Astrocyte (in vitro differentiated cells and primary cell): ENCODE data around the gene ARHGAP40. TPM values are rescaled to one million over a fixed set of nuclear protein-coding genes. Genes with fewer than 3 reads are reported as not detected.

Source experiments
- DNase-seq: peaks from one replicate; pipeline ENCODE4 v3.0.0-alpha.2; 2010; ENCODE audit warnings: low read depth
- FAIRE-seq: peaks from 2 replicates; lab custom pipeline; 2011; peaks lifted over from hg19 to GRCh38; lab: Jason Lieb, UNC
- H2AFZ ChIP-seq: 2 replicates; pipeline ENCODE4 v1.6.0; 2012; ENCODE audit warnings: low read depth, low read length, inconsistent platforms
- H3K27ac ChIP-seq: 2 replicates; pipeline ENCODE4 v1.5.1; 2011; ENCODE audit warnings: low read depth, low read length, inconsistent platforms
- H3K27me3 ChIP-seq: 2 replicates; pipeline ENCODE4 v1.6.0; 2011; ENCODE audit warnings: low read length, inconsistent platforms; ENCODE audit not compliant: insufficient read depth
- H3K36me3 ChIP-seq: 2 replicates; pipeline ENCODE4 v1.5.1; 2011; ENCODE audit warnings: low read length, inconsistent platforms; ENCODE audit not compliant: insufficient read depth
- H3K4me1 ChIP-seq: 2 replicates; pipeline ENCODE4 v1.5.1; 2011; ENCODE audit warnings: low read length, inconsistent platforms; ENCODE audit not compliant: insufficient read depth
- H3K4me2 ChIP-seq: 2 replicates; pipeline ENCODE4 v1.6.0; 2012; ENCODE audit warnings: low read length, inconsistent platforms
- H3K4me3 ChIP-seq: 2 replicates; pipeline ENCODE4 v1.5.1; 2011; ENCODE audit warnings: low read depth, mild to moderate bottlenecking, low read length, inconsistent platforms; ENCODE audit not compliant: insufficient read depth
- H3K79me2 ChIP-seq: 2 replicates; pipeline ENCODE4 v1.6.0; 2012; ENCODE audit warnings: mild to moderate bottlenecking, low read length, inconsistent platforms; ENCODE audit not compliant: insufficient read depth
- H3K9ac ChIP-seq: 2 replicates; pipeline ENCODE4 v1.6.0; 2012; ENCODE audit warnings: mild to moderate bottlenecking, low read length, inconsistent platforms
- H3K9me3 ChIP-seq: 2 replicates; pipeline ENCODE4 v1.5.1; 2012; ENCODE audit warnings: low read depth, mild to moderate bottlenecking, low read length, inconsistent platforms; ENCODE audit not compliant: insufficient read depth
- H4K20me1 ChIP-seq: 2 replicates; pipeline ENCODE4 v1.6.0; 2012; ENCODE audit warnings: low read length, inconsistent platforms; ENCODE audit not compliant: insufficient read depth
- H3K27ac Mint-ChIP-seq: one replicate; pipeline ENCODE4 v1.8.0; 2021; ENCODE audit warnings: mild to moderate bottlenecking, mixed read lengths; ENCODE audit not compliant: unreplicated experiment
- H3K27me3 Mint-ChIP-seq: one replicate; pipeline ENCODE4 v1.8.0; 2021; ENCODE audit warnings: low read depth, mixed read lengths; ENCODE audit not compliant: unreplicated experiment
- H3K36me3 Mint-ChIP-seq: one replicate; pipeline ENCODE4 v1.8.0; 2021; ENCODE audit warnings: low read depth, mixed read lengths; ENCODE audit not compliant: unreplicated experiment
- H3K4me1 Mint-ChIP-seq: one replicate; pipeline ENCODE4 v1.8.0; 2021; ENCODE audit warnings: low read depth, mixed read lengths; ENCODE audit not compliant: unreplicated experiment
- H3K4me3 Mint-ChIP-seq: one replicate; pipeline ENCODE4 v1.8.0; 2021; ENCODE audit warnings: mild to moderate bottlenecking, moderate library complexity, mixed read lengths; ENCODE audit not compliant: unreplicated experiment
- H3K9me3 Mint-ChIP-seq: one replicate; pipeline ENCODE4 v1.8.0; 2021; ENCODE audit warnings: mild to moderate bottlenecking, mixed read lengths; ENCODE audit not compliant: unreplicated experiment
- CTCF ChIP-seq: IDR thresholded peaks from 2 replicates; pipeline ENCODE4 v1.5.1; 2011; ENCODE audit warnings: low read depth, mild to moderate bottlenecking, inconsistent platforms, low read length, moderate library complexity; ENCODE audit not compliant: insufficient read depth
- EZH2 ChIP-seq: IDR thresholded peaks from 2 replicates; pipeline ENCODE4 v1.6.1; 2012; ENCODE audit warnings: mild to moderate bottlenecking, low read length, inconsistent platforms; ENCODE audit not compliant: insufficient read depth
- total RNA-seq: library from RNA; stranded (reverse); gene quantifications from 2 replicates; pipeline ENCODE4 v1.2.1, GENCODE V29; 2021

ARHGAP40 gene
- total RNA-seq, 1 donor from 2014 or later, result 0.27 TPM

- TF ChIP-seq CTCF (no peak), EZH2 (no peak)
- peaks cover 32% of the 10 kb centered on the region for H3K27me3 ChIP-seq
- H3K4me3 Mint-ChIP-seq, result no peak overlapping the region
- no peaks in the 10 kb centered on the region for H3K79me2 ChIP-seq
- H4K20me1 ChIP-seq, result peaks cover 3% of the 10 kb centered on the region
- H3K27me3 Mint-ChIP-seq, result no peaks in the 10 kb centered on the region
- peaks cover 3% of the 10 kb centered on the region for H3K9me3 Mint-ChIP-seq
- no peak overlapping the region for H3K27ac Mint-ChIP-seq
- no peak overlapping the region for H3K4me3 ChIP-seq
- no peaks in the 10 kb centered on the region for H3K36me3 Mint-ChIP-seq
- DNase-seq, result no peak
- H3K4me2 ChIP-seq, result no peak overlapping the region
- peaks cover 5% of the 10 kb centered on the region for H3K4me1 ChIP-seq
- no peak overlapping the region for H3K27ac ChIP-seq
- peaks cover 8% of the 10 kb centered on the region for H3K4me1 Mint-ChIP-seq
- H2AFZ ChIP-seq, result no peak overlapping the region
- no peaks in the 10 kb centered on the region for H3K36me3 ChIP-seq
- FAIRE-seq, result no peak
- no peak overlapping the region for H3K9ac ChIP-seq
- H3K9me3 ChIP-seq, result no peaks in the 10 kb centered on the region
Observed at GRCh38 chr20:38616457-38616856, 14.8 kb downstream of the ARHGAP40 start.

- H3K27ac Mint-ChIP-seq, result peak overlapping the region; percentile 89
- no peak for FAIRE-seq
Observed at GRCh38 chr20:38617011-38617829, 15.6 kb downstream of the ARHGAP40 start.

More at GRCh38 chr20:38617011-38617829, 15.6 kb downstream of the ARHGAP40 start:
- no peak overlapping the region for H3K4me3 ChIP-seq
- H3K4me1 ChIP-seq, result peaks cover 5% of the 10 kb centered on the region
- H4K20me1 ChIP-seq, result peaks cover 3% of the 10 kb centered on the region
- H3K79me2 ChIP-seq, result no peaks in the 10 kb centered on the region
- H3K27me3 ChIP-seq, result peaks cover 34% of the 10 kb centered on the region
- no peaks in the 10 kb centered on the region for H3K36me3 ChIP-seq
- H3K36me3 Mint-ChIP-seq, result no peaks in the 10 kb centered on the region
- peaks cover 3% of the 10 kb centered on the region for H3K9me3 Mint-ChIP-seq
- H3K4me1 Mint-ChIP-seq, result peaks cover 8% of the 10 kb centered on the region
- peak overlapping the region; percentile 50 for H3K4me2 ChIP-seq
- H3K9me3 ChIP-seq, result no peaks in the 10 kb centered on the region
- no peak overlapping the region for H3K27ac ChIP-seq
- TF ChIP-seq EZH2, result no peak
- TF ChIP-seq CTCF, result no peak
- no peaks in the 10 kb centered on the region for H3K27me3 Mint-ChIP-seq
- H3K4me3 Mint-ChIP-seq, result no peak overlapping the region
- no peak overlapping the region for H2AFZ ChIP-seq
- DNase-seq, result peak; percentile 66
- no peak overlapping the region for H3K9ac ChIP-seq
